Measurements from ENCODE around the gene ACVR1.

The ACVR1 gene

GRCh38 chr2:157922815-157923214, 46.7 kb upstream of the ACVR1 start:
- TF ChIP-seq CTCF (IDR thresholded peaks at IDR 0.05; ENCODE audit: low read depth, low read length, poor library complexity, severe bottlenecking) (no peak), EZH2phosphoT487 (IDR thresholded peaks at IDR 0.05; ENCODE audit: borderline replicate concordance, low read length) (no peak)
- H3K4me1 ChIP-seq (ENCODE audit: control insufficient read depth, low read length): no peaks in the 10 kb centered on the region
- H3K4me3 ChIP-seq (ENCODE audit: low read length): no peak overlapping the region
- no peaks in the 10 kb centered on the region for H3K79me2 ChIP-seq (ENCODE audit: control insufficient read depth, low read length)
- no peaks in the 10 kb centered on the region for H4K20me1 ChIP-seq (ENCODE audit: control insufficient read depth, insufficient read depth, low read depth, low read length)
- H3K27ac ChIP-seq (ENCODE audit: low read depth, low read length): no peak overlapping the region
- no peaks in the 10 kb centered on the region for H3K36me3 ChIP-seq (ENCODE audit: control insufficient read depth, low read length)
- H3K4me2 ChIP-seq (ENCODE audit: low read length): no peak overlapping the region
- H3K27me3 ChIP-seq (ENCODE audit: control insufficient read depth, low read length): no peaks in the 10 kb centered on the region
- H3K9me2 ChIP-seq (replicated peaks; ENCODE audit: control insufficient read depth, low read length): no peaks in the 10 kb centered on the region
- H3K9me3 ChIP-seq (ENCODE audit: control insufficient read depth, insufficient read depth, low read length): no peaks in the 10 kb centered on the region
- H3F3A ChIP-seq (ENCODE audit: control insufficient read depth, insufficient read depth): no peaks in the 10 kb centered on the region

GRCh38 chr2:157922336-157922735, 46.2 kb upstream of the ACVR1 start:
- H4K20me1 ChIP-seq (ENCODE audit: control insufficient read depth, insufficient read depth, low read depth, low read length): no peaks in the 10 kb centered on the region
- TF ChIP-seq CTCF (IDR thresholded peaks at IDR 0.05; ENCODE audit: low read depth, low read length, poor library complexity, severe bottlenecking): no peak
- no peak for TF ChIP-seq EZH2phosphoT487 (IDR thresholded peaks at IDR 0.05; ENCODE audit: borderline replicate concordance, low read length)
- H3F3A ChIP-seq (ENCODE audit: control insufficient read depth, insufficient read depth): no peaks in the 10 kb centered on the region
- no peak overlapping the region for H3K27ac ChIP-seq (ENCODE audit: low read depth, low read length)
- no peaks in the 10 kb centered on the region for H3K27me3 ChIP-seq (ENCODE audit: control insufficient read depth, low read length)
- H3K36me3 ChIP-seq (ENCODE audit: control insufficient read depth, low read length): no peaks in the 10 kb centered on the region
- H3K4me2 ChIP-seq (ENCODE audit: low read length): no peak overlapping the region
- H3K9me2 ChIP-seq (replicated peaks; ENCODE audit: control insufficient read depth, low read length): no peaks in the 10 kb centered on the region
- no peak overlapping the region for H3K4me3 ChIP-seq (ENCODE audit: low read length)
- no peaks in the 10 kb centered on the region for H3K4me1 ChIP-seq (ENCODE audit: control insufficient read depth, low read length)
- H3K79me2 ChIP-seq (ENCODE audit: control insufficient read depth, low read length): no peaks in the 10 kb centered on the region
- no peaks in the 10 kb centered on the region for H3K9me3 ChIP-seq (ENCODE audit: control insufficient read depth, insufficient read depth, low read length)

GRCh38 chr2:157920736-157921135, 44.6 kb upstream of the ACVR1 start:
- Histone ChIP-seq H3K9me2 (replicated peaks; ENCODE audit: control insufficient read depth, low read length) (no peaks in the 10 kb centered on the region), H3K4me1 (ENCODE audit: control insufficient read depth, low read length) (no peaks in the 10 kb centered on the region), H3F3A (ENCODE audit: control insufficient read depth, insufficient read depth) (no peaks in the 10 kb centered on the region), H3K4me2 (ENCODE audit: low read length) (no peak overlapping the region), H3K79me2 (ENCODE audit: control insufficient read depth, low read length) (no peaks in the 10 kb centered on the region), H4K20me1 (ENCODE audit: control insufficient read depth, insufficient read depth, low read depth, low read length) (no peaks in the 10 kb centered on the region), H3K36me3 (ENCODE audit: control insufficient read depth, low read length) (no peaks in the 10 kb centered on the region), H3K27ac (ENCODE audit: low read depth, low read length) (no peak overlapping the region), H3K9me3 (ENCODE audit: control insufficient read depth, insufficient read depth, low read length) (no peaks in the 10 kb centered on the region), H3K27me3 (ENCODE audit: control insufficient read depth, low read length) (no peaks in the 10 kb centered on the region), H3K4me3 (ENCODE audit: low read length) (no peak overlapping the region)
- no peak for TF ChIP-seq EZH2phosphoT487 (IDR thresholded peaks at IDR 0.05; ENCODE audit: borderline replicate concordance, low read length)
- TF ChIP-seq CTCF (IDR thresholded peaks at IDR 0.05; ENCODE audit: low read depth, low read length, poor library complexity, severe bottlenecking): no peak

GRCh38 chr2:157919181-157919580, 43.1 kb upstream of the ACVR1 start:
- no peaks in the 10 kb centered on the region for H3K27me3 ChIP-seq (ENCODE audit: control insufficient read depth, low read length)
- H3K36me3 ChIP-seq (ENCODE audit: control insufficient read depth, low read length): no peaks in the 10 kb centered on the region
- no peaks in the 10 kb centered on the region for H3K79me2 ChIP-seq (ENCODE audit: control insufficient read depth, low read length)
- H3K9me3 ChIP-seq (ENCODE audit: control insufficient read depth, insufficient read depth, low read length): no peaks in the 10 kb centered on the region
- H3K27ac ChIP-seq (ENCODE audit: low read depth, low read length): no peak overlapping the region
- no peaks in the 10 kb centered on the region for H3K4me1 ChIP-seq (ENCODE audit: control insufficient read depth, low read length)
- no peaks in the 10 kb centered on the region for H4K20me1 ChIP-seq (ENCODE audit: control insufficient read depth, insufficient read depth, low read depth, low read length)
- no peaks in the 10 kb centered on the region for H3K9me2 ChIP-seq (replicated peaks; ENCODE audit: control insufficient read depth, low read length)
- H3K4me3 ChIP-seq (ENCODE audit: low read length): no peak overlapping the region
- TF ChIP-seq CTCF (IDR thresholded peaks at IDR 0.05; ENCODE audit: low read depth, low read length, poor library complexity, severe bottlenecking) (no peak), EZH2phosphoT487 (IDR thresholded peaks at IDR 0.05; ENCODE audit: borderline replicate concordance, low read length) (no peak)
- no peaks in the 10 kb centered on the region for H3F3A ChIP-seq (ENCODE audit: control insufficient read depth, insufficient read depth)
- no peak overlapping the region for H3K4me2 ChIP-seq (ENCODE audit: low read length)
